NCI-H1105 treated with DMSO at 0.1 percent for 48 hours (cell line): ENCODE measurements around the gene PSMD8.
A peak's percentile ranks its signal among the peaks of the same experiment; 100 is the strongest.
"Not testable (repeated sequence)": the region's sequence is repeated elsewhere in the genome, so short reads cannot be mapped to it uniquely, and the experiment has no call there.

Experiments
- DNase-seq: peaks from one replicate; lab custom pipeline; 2025; lab: John Stamatoyannopoulos, UW

The PSMD8 gene

DNA sequence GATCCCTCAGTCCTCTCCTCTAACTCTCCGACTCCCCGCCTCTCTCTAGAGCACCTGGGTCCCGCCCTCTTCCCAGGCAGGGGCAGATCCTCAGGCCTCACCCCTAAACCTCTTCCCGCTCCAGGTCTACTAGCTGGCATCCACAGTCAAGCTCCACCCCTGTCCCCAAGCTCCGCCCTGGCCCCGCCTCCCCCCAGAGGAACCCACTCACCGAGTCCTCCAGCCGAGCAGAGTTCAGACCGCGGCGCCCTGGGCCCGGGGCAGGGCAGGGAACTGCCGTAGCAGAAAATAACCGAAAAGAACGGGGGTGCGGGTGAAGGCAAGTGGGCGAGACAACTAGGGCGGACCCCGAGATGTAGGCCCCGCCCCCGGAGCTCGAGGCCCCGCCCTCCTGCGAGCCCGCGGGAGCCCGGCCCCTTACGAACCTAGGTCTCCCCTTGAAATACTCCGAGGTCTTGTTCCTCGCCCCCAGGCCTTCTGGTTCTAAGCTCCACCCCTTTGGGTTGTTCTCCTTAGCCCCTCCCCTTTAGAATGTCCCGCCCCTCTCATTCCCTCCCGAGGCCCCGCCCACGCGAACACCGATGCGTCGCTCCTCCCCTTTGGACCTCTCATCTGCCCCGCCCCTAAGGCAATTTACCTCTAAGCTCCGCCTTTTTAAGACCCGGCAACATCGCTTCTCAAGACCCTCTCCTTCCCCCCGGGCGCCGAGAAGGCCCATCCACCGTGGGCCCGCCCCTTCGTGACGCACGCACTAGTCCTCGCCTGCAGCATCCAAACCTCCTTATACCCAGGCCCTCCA lies 13.4 kb downstream of the PSMD8 start, which contains the start of gene GGN:
GGN (minus strand) TSS at position 485 of the 799 bp plus-strand sequence. CDS start 773 bp downstream, outside the sequence.
- peak; percentile 88 for DNase-seq

DNA sequence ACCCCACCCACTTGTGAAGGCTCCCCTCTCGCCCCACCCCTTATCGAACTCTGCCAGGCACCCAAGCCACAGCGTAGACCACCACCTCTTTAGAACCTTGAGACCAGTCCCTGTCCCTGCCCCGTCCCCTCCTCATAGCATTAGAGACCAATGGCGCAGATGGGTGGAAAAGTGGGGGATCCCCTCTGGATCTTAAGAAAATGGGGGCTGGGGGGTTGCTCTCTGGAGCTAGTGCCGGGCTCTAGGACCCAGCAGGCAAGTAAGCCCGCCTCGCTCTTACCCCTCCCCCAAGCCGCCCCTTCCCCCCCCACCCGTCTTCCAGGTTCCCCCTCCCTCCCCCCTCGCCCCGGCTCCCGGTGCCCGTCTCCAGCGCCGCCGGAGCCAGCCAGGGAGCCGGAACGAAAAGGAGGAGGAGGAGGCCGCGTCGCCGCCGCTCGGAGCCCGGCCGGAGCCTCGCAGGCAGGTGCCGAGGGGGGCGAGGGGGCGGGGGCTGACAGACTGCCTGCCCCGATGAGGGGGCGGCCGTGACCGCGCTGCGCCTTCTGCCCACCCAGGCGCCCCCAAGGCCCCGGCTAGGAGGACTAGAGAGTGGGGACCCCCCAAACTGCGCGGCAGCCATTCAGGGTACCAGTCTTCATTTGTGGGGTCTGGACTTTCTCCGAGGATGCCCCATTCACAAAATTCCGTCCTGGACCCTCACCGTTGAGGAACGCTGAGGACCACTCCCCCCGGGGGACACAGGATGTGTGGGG lies 14.2 kb downstream of the PSMD8 start, which contains the start of gene SPRED3:
SPRED3 (plus strand) TSS at position 349 of the 752 bp plus-strand sequence. CDS start 1,606 bp downstream, outside the sequence.
- DNase-seq = peak; percentile 71

DNA sequence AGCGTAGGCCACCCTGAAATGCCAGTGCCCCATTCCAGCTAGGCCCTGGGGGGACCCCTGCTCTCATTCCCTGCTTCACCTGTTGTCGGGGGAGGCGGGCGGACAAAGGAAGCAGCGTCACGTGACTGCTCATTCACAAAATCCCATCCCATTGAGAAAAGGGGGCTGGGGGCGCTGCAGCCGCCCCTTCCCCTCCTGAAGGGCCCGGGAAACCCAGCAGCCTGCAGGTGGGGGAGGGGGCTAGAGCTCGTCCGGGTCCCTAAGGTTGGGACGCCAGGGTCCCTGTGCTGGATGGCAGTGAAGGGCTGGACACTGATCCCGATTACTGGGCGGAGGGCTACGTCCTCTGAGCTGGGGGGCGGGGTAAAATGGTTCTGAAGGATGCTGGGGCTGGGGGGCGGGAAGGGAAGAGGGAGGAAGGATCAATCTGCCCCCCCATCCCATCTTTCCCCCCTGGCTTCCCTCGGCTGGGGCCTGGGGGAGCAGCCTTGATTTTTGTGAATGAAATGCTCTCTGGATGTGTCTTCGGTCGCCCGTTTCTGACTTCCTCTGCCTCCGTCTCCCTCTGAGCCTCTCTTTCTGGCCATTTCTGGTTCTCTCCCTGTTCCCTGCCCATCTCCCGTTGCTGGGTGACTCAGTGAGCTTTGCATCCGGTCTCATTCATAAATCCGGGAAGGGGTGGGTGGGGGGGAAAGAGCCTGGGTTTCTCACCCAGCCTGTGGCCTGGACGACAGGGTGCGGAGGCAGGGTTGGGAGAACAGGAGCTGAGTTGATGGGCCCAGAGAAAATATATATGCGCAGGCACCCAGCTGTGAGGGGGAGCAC lies 14.9 kb downstream of the PSMD8 start:
- peak; percentile 12 for DNase-seq

- no peak for DNase-seq
Observed at GRCh38 chr19:38389957-38390924, 15.9 kb downstream of the PSMD8 start.

DNA sequence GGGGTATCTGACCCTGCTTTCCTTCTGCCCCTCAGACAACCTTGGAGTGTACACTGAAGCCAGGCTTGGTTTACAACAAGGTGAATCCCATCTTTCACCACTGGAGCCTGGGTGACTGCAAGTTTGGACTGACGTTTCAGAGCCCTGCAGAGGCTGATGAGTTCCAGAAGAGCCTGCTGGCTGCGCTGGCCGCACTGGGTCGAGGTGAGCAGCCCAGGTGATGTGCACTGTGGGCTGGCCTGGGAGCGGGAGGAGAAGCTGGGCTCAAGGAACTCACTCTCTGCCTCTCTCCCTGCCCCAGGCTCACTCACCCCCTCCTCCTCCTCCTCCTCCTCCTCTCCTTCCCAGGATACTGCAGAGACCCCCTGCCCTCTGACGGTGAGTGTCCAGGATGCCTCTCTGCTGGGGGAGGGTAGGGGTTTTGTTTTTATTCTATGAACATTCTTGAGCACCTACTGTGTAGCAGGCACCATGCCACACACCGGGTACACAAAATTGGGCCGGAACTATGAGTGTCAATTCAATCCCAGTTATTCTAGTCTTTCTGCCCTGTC lies 17.6 kb downstream of the PSMD8 start:
- no peak for DNase-seq

DNA sequence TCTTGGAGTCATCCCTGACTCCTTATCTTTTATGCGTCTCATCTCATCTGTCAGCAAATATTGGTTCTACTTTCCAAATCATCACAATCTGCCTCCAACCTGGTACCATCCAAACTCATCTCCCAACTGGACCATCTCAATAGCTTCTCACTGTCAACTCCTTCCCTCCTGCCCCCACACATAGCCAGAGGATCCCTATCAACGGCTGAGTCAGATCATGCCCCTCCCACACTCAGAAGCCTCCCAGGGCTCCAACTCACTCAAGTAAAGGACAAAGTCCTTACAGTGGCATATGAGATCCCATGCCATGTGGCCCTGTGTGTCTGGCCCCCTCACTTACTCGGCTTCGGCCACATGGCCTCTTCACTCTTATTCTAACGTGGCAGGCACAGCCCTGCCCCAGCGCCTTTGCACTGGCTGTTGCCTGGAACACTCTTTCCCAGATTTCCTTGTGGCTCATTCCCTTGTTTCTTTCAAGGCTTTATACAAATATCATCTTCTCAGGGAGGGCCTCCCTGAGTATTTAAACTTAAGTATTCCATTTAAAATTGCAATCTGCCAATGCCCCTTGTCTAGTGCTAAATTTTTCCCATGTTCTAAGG lies 18.4 kb downstream of the PSMD8 start:
- DNase-seq = no peak

GRCh38 chr19:38394488-38394887 lies 20.1 kb downstream of the PSMD8 start:
- DNase-seq = peak; percentile 66

DNA sequence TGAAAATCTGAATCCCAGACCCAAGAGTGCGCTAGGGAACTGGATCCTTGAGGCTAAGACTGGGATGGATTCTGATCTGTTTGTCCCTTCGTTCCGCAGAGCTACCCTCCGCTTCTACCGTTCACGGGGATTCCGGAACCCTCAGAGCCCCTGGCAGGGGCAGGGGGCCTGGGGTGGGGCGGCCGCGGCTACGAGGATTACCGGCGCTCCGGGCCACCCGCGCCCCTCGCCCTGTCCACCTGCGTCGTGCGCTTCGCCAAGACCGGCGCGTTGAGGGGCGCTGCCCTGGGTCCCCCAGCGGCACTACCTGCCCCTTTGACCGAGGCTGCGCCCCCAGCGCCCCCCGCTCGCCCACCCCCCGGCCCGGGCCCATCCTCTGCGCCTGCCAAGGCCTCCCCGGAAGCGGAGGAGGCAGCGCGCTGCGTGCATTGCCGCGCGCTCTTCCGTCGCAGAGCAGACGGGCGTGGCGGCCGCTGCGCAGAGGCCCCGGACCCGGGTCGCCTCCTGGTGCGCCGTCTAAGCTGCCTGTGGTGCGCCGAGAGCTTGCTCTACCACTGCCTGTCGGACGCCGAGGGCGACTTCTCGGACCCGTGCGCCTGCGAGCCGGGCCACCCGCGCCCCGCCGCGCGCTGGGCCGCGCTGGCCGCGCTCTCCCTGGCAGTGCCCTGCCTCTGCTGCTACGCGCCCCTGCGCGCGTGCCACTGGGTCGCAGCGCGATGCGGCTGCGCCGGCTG lies 21.2 kb downstream of the PSMD8 start:
- no peak for DNase-seq

DNA sequence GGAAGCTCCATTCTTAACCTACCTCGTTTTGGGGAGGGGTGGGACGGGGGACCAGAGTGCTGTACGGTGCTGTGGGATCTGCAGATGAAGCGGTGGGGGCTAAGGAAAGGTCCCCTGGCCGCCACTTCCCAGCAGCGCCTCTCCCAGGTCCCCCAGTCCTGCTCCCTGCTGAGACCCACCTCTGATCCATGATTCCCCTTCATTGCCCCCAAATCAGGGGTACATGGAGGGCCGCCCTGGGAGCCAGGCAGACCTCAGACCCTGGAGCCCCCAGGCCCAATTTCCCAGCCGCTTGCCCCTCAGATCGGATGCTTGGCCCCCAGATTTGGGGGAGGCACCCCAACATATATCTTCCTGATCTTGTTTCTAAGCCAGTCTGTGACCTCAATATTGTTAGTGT lies 24.7 kb downstream of the PSMD8 start:
- no peak for DNase-seq

DNA sequence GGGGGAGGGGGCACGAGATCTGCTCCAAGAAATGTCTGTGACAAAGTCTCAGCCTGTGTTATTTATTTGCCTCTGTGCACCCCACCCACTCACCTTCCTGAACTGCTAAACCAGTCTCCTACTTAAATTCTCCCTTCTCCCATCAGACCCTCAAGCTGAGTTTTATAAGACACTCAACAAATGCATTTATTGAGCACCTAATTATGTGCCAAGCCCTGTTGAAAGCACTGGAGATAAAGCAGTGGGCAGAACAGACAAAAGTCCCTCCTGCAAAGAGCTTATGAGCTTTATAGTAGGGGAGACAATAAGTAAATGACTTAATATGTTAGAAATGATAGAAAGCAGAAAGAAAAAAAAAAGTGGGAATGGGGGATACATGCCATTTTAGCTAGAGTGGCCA lies 25.2 kb downstream of the PSMD8 start:
- DNase-seq = no peak

- no peak for DNase-seq
Observed at GRCh38 chr19:38400361-38400760, 26.0 kb downstream of the PSMD8 start.

GRCh38 chr19:38401148-38401547 lies 26.8 kb downstream of the PSMD8 start:
- DNase-seq = no peak

- no peak for DNase-seq
Observed at GRCh38 chr19:38402623-38402966, 28.2 kb downstream of the PSMD8 start.

- DNase-seq = peak; percentile 95
Observed at GRCh38 chr19:38402967-38403674, 28.8 kb downstream of the PSMD8 start, which contains the start of gene FAM98C. TSS of gene FAM98C (plus strand) at chr19:38403093. CDS start at chr19:38403154, 61 bp downstream.

- DNase-seq = no peak
Observed at GRCh38 chr19:38404858-38405257, 30.5 kb downstream of the PSMD8 start.

DNA sequence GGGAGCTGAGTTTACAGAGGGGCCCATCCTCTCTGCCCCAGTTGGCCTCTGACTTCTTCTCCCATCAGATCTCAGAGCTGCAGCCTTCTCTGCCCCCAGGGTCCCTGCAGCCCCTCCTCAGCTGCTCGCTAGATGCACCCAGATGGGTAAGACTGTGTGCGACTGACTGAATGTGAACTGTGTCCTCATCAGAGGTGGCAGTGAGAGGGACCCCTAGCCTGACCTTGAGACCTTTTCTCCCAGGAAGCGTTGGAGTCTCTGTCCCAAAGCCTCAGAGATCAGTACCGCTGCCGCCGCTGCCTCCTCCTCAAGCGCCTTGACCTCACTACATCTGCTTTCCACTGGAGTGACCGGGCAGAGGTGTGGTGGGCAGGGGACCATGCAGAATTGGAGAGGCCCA lies 30.9 kb downstream of the PSMD8 start:
- no peak for DNase-seq

GRCh38 chr19:38409631-38410133 lies 35.3 kb downstream of the PSMD8 start:
- no peak for DNase-seq

DNA sequence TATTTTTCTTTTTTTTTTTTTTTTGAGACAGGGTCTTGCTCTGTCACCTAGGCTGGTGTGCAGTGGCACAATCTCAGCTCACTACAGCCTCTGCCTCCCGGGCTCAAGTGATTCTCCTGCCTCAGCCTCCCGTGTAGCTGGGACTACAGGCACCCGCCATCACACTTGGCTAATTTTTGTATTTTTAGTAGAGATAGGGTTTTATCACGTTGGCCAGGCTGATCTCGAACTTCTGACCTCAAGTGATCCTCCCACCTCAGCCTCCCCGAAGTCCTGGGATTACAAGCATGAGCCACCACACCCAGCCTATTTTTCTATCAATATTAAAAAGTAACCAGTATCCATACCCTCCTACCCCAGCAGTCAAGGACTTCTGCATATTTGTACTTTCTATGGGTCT lies 36.0 kb downstream of the PSMD8 start:
- DNase-seq = not testable (repeated sequence)
